Heart left ventricle (tissue), 16 donors: ENCODE measurements around the gene IL36A. TPM values are rescaled to one million over a fixed set of nuclear protein-coding genes. Genes with fewer than 3 reads are reported as not detected.

Source experiments
- ATAC-seq, 4 donors: fragments of 200-7000 bp; cut with Tn5 transposase; one replicate each; pipeline ENCODE4 v1.9.1; 2020 to 2022; ENCODE audit warnings: moderate library complexity in 4 of 4, mild to moderate bottlenecking in 3 of 4, moderate number of reproducible peaks in 1 of 4
- DNase-seq, 5 donors: peaks; one replicate each; pipeline ENCODE4 v3.0.0-alpha.2; 2020
- H3K27ac ChIP-seq, 12 donors: fragments of 200-600 bp; sonication (generic) in 4 of 12; one replicate each; pipeline versions ENCODE4 v1.5.0 to v1.8.0; 2016 to 2022; ENCODE audit warnings: mild to moderate bottlenecking in 2 of 12
- H3K27me3 ChIP-seq, 9 donors: fragments of 200-600 bp; sonication (generic) in 2 of 9; one replicate each; pipeline versions ENCODE4 v1.5.1 to v1.8.0; 2016 to 2022; ENCODE audit warnings: mild to moderate bottlenecking in 3 of 9
- H3K36me3 ChIP-seq, 9 donors: fragments of 200-600 bp; sonication (generic) in 2 of 9; one replicate each; pipeline versions ENCODE4 v1.5.0 to v1.8.0; 2018 to 2022; ENCODE audit warnings: mild to moderate bottlenecking in 2 of 9
- H3K4me1 ChIP-seq, 12 donors: fragments of 200-600 bp; sonication (generic) in 4 of 12; one replicate each; pipeline versions ENCODE4 v1.5.0 to v1.8.0; 2016 to 2022; ENCODE audit warnings: mild to moderate bottlenecking in 3 of 12
- H3K4me3 ChIP-seq, 12 donors: fragments of 200-600 bp; sonication (generic) in 4 of 12; one replicate each; pipeline versions ENCODE4 v1.5.0 to v1.8.0; 2017 to 2022; ENCODE audit warnings: mild to moderate bottlenecking in 9 of 12, moderate library complexity in 4 of 12
- H3K9me3 ChIP-seq, 12 donors: fragments of 200-600 bp; sonication (generic) in 4 of 12; one replicate each; pipeline versions ENCODE4 v1.5.0 to v1.8.0; 2016 to 2022; ENCODE audit warnings: mild to moderate bottlenecking in 1 of 12
- CTCF ChIP-seq, 12 donors: fragments of 200-600 bp; sonication (generic) in 4 of 12; IDR thresholded peaks; one replicate each; pipeline versions ENCODE4 v1.5.0 to v1.8.0; 2018 to 2022; ENCODE audit warnings: antibody characterized with exemption in 12 of 12, mild to moderate bottlenecking in 5 of 12
- POLR2A ChIP-seq, 2 donors: fragments of 450-650 bp; IDR thresholded peaks; one replicate each; pipeline ENCODE4 v1.6.1; 2017; ENCODE audit warnings: antibody characterized with exemption in 2 of 2, mild to moderate bottlenecking in 2 of 2, moderate library complexity in 2 of 2
- WGBS, 4 donors: extraction: QIAGEN DNeasy Blood & Tissue Kit in 2 of 4; methylation state at CpG; one replicate each; pipeline versions ENCODE4 v1.1.5 to v1.1.7; 2013 to 2018; 5-methylcytosine and 5-hydroxymethylcytosine counted together
- intact Hi-C, 10 donors: fragments of 100-400 bp; cut with DNase I; formaldehyde crosslinking; loops; one replicate each; pipeline versions ENCODE4 v1.11.1 to v1.14.2; 2022
- polyA plus RNA-seq, 2 donors: library from polyadenylated mRNA; stranded (reverse); fragments of 200-250 nt; gene quantifications; one replicate each; pipeline ENCODE4 v1.2.3, GENCODE V29; 2013
- total RNA-seq, 9 donors: library from RNA; depleted of rRNA in 2 of 9; stranded (reverse); fragments of >200 nt in 2 of 9; fragmentation: NEBNext Ultra II Directional in 3 of 9; extraction: Animal tissue kit (Norgen Biotek cat#: 25700) in 3 of 9; gene quantifications; one replicate each; pipeline versions ENCODE4 v1.1.0 to v1.2.4, GENCODE V29; 2016 to 2023
- donor health status: ischemic (EF 13 %, LVEDD 7.1; RV severe dilation, severe dysfunction).
- donor health status: healthy with polysubstance abuse.
- donor health status: DM: no; HTN: yes; CAD: no.
- donor health status: DM: no; HTN: no; CAD: no.
- donor health status: ischemic (EF 25% LVEDD 6.9; RV normal size, moderate dysfunction).
- donor health status: ischemic (EF 25% LVEDD 5.7; RV mildly dilated, moderate dysfunction).
- donor health status: healthy.
- donor health status: DM: yes; HTN: yes; CAD: no.
- donor health status: ischemic (EF 35%, LVEDD 5.7; RV mildly dilated, moderate dysfunction).
- donor health status: nonischemic (EF 11% LVEDD 7.7; RV severe dilation, severe dysfunction).
- donor health status: DM: yes; HTN: yes; CAD: no.
- donor health status: PGD.
- donor health status: ischemic (EF 29% LVEDD 5.4; RV normal size, mild dysfunction).
- donor health status: nonischemic (EF 23%, LVEDD 6.1; RV moderate dilation, normal function).

IL36A gene
- total and polyA plus RNA-seq, 11 donors = not detected

- WGBS, 4 donors = 79 to 86% (median 84%) methylated on average over 2 of the region's 2 CpGs
Observed at GRCh38 chr2:112994648-112995047, 10.6 kb upstream of the IL36A start.

DNA sequence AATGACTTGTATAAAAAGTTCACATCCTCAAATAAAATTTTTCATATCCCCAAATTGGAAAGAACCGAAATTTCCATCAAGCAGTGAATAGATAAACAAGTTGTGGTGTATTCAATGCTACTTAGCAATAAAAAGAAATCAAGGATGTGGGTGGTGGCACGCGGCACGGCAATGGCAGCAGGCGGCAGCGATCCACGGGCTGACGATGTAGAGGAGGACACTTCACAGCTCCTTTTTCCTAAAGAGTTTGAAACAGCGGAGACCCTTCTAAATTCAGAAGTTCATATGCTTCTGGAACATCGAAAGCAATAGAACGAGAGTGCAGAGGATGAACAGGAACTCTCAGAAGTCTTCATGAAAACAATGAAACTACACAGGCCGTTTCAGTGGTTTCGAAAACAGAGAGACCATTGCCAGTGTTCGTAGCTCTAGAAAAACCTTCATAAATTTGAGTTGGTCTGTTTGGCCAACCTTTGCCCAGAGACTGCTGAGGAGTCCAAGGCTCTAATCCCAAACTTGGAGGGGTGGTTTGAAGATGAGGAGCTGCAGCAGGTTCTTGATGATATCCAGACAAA lies 9.8 kb upstream of the IL36A start:
- intact Hi-C loops = no loop called here
- TF ChIP-seq CTCF (IDR thresholded peaks at IDR 0.05) (no peak), POLR2A (IDR thresholded peaks at IDR 0.05) (no peak)
- H3K9me3 ChIP-seq = peaks cover 0 to 37% (median 21%) of the 10 kb centered on the region in 12 donors
- H3K4me1 ChIP-seq = no peaks in the 10 kb centered on the region
- DNase-seq (no peak), ATAC-seq (no peak)
- 87 to 91% (median 89%) methylated on average over 14 of the region's 14 CpGs for WGBS, 4 donors
- H3K27me3 ChIP-seq = no peaks in the 10 kb centered on the region
- H3K4me3 ChIP-seq = no peak overlapping the region
- no peak overlapping the region for H3K27ac ChIP-seq
- no peaks in the 10 kb centered on the region for H3K36me3 ChIP-seq

More at GRCh38 chr2:112994648-112995047, 10.6 kb upstream of the IL36A start:
- ATAC-seq (no peak), DNase-seq (no peak)
- intact Hi-C loops = no loop called here
- no peak overlapping the region for H3K27ac ChIP-seq
- no peak for TF ChIP-seq CTCF (IDR thresholded peaks at IDR 0.05)
- no peak for TF ChIP-seq POLR2A (IDR thresholded peaks at IDR 0.05)
- no peaks in the 10 kb centered on the region for H3K27me3 ChIP-seq
- no peaks in the 10 kb centered on the region for H3K36me3 ChIP-seq
- no peaks in the 10 kb centered on the region for H3K4me1 ChIP-seq
- no peak overlapping the region for H3K4me3 ChIP-seq
- peaks cover 0 to 37% (median 20%) of the 10 kb centered on the region in 12 donors for H3K9me3 ChIP-seq

DNA sequence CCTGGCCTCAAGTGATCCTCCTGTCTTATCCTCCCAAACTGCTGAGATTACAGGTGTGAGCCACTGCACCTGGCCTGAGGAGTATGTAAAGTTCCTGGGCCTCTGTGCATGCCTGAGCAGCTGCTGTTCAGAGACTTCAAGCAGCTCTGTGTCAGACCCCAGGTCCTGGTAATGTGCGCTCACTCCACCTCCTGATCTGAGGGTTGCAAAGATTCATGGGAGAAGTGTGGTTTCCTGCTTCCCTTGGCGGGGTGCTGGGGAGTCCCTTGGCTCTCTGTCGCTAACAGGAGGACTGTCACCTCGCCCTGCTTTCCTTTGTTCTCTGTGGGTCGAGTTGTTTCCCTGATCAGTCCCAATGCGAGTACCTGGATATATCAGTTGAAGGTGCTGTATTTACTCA lies 8.6 kb upstream of the IL36A start:
- H3K27ac ChIP-seq = no peak overlapping the region
- TF ChIP-seq POLR2A (IDR thresholded peaks at IDR 0.05) = no peak
- no peak for TF ChIP-seq CTCF (IDR thresholded peaks at IDR 0.05)
- no peak overlapping the region for H3K4me3 ChIP-seq
- DNase-seq (no peak), ATAC-seq (no peak)
- H3K9me3 ChIP-seq = peaks cover 0 to 43% (median 23%) of the 10 kb centered on the region in 12 donors
- intact Hi-C loops = no loop called here
- 62 to 65% (median 62%) methylated on average over 6 of the region's 6 CpGs for WGBS, 4 donors
- no peaks in the 10 kb centered on the region for H3K36me3 ChIP-seq
- no peaks in the 10 kb centered on the region for H3K4me1 ChIP-seq
- no peaks in the 10 kb centered on the region for H3K27me3 ChIP-seq

GRCh38 chr2:112997151-112997550 lies 8.1 kb upstream of the IL36A start:
- Histone ChIP-seq H3K27me3 (no peaks in the 10 kb centered on the region), H3K4me1 (no peaks in the 10 kb centered on the region), H3K9me3 (peaks cover 0 to 40% (median 21%) of the 10 kb centered on the region in 12 donors), H3K4me3 (no peak overlapping the region), H3K27ac (no peak overlapping the region), H3K36me3 (no peaks in the 10 kb centered on the region)
- DNase-seq (no peak), ATAC-seq (no peak)
- intact Hi-C loops = no loop called here
- no peak for TF ChIP-seq POLR2A (IDR thresholded peaks at IDR 0.05)
- TF ChIP-seq CTCF (IDR thresholded peaks at IDR 0.05) = no peak
- 75 to 85% (median 78%) methylated on average over 1 of the region's 1 CpG for WGBS, 4 donors
